Heart right ventricle (tissue), 16 donors: Measurements from ENCODE around the gene PLEKHA5. TPM values are rescaled to one million over a fixed set of nuclear protein-coding genes. Genes with fewer than 3 reads are reported as not detected.

Source experiments
- ATAC-seq, 8 donors: fragments of 200-7000 bp; cut with Tn5 transposase; one replicate each; pipeline ENCODE4 v1.9.1; 2020; ENCODE audit warnings: mild to moderate bottlenecking in 8 of 8, moderate library complexity in 8 of 8, moderate number of reproducible peaks in 1 of 8
- DNase-seq, 2 donors: peaks; one replicate each; pipeline ENCODE4 v3.0.0-alpha.2; 2020
- H3K27ac ChIP-seq, 10 donors: fragments of 200-600 bp; sonication (generic) in 2 of 10; one replicate each; pipeline versions ENCODE4 v1.5.0 to v1.8.0; 2020 to 2022; ENCODE audit warnings: mild to moderate bottlenecking in 3 of 10
- H3K27me3 ChIP-seq, 7 donors: fragments of 200-600 bp; one replicate each; pipeline ENCODE4 v1.8.0; 2021 to 2022; ENCODE audit warnings: mild to moderate bottlenecking in 2 of 7
- H3K36me3 ChIP-seq, 9 donors: fragments of 200-600 bp; sonication (generic) in 1 of 9; one replicate each; pipeline versions ENCODE4 v1.5.0 to v1.8.0; 2020 to 2022; ENCODE audit warnings: mild to moderate bottlenecking in 2 of 9
- H3K4me1 ChIP-seq, 9 donors: fragments of 200-600 bp; sonication (generic) in 1 of 9; one replicate each; pipeline versions ENCODE4 v1.5.0 to v1.8.0; 2020 to 2022; ENCODE audit warnings: mild to moderate bottlenecking in 4 of 9
- H3K4me3 ChIP-seq, 10 donors: fragments of 200-600 bp; sonication (generic) in 2 of 10; one replicate each; pipeline versions ENCODE4 v1.5.0 to v1.8.0; 2020 to 2022; ENCODE audit warnings: mild to moderate bottlenecking in 7 of 10, moderate library complexity in 2 of 10
- H3K9me3 ChIP-seq, 11 donors: fragments of 200-600 bp in 10 of 11; sonication (generic) in 2 of 11; one replicate each; pipeline versions ENCODE4 v1.5.0 to v1.8.0; 2013 to 2022; ENCODE audit warnings: mild to moderate bottlenecking in 2 of 11, control low read depth in 1 of 11, moderate library complexity in 1 of 11
- WGBS, 2 donors: extraction: QIAGEN DNeasy Blood & Tissue Kit; methylation state at CpG; one replicate each; pipeline ENCODE4 v1.1.7; 2013; ENCODE audit warnings: inconsistent platforms in 1 of 2; 5-methylcytosine and 5-hydroxymethylcytosine counted together
- intact Hi-C, 10 donors: fragments of 100-400 bp; cut with DNase I; formaldehyde crosslinking; loops; one replicate each; pipeline versions ENCODE4 v1.11.1 to v1.14.2; 2022
- polyA plus RNA-seq, 2 donors: library from polyadenylated mRNA; stranded (reverse); fragments of 200-250 nt; gene quantifications; one replicate each; pipeline ENCODE4 v1.2.3, GENCODE V29; 2013
- total RNA-seq, 10 donors: library from RNA; stranded (reverse); fragmentation: NEBNext Ultra II Directional in 3 of 10; extraction: Animal tissue kit (Norgen Biotek cat#: 25700) in 3 of 10; gene quantifications; one replicate each; pipeline versions ENCODE4 v1.2.1 to v1.2.4, GENCODE V29; 2021 to 2023
- TF ChIP-seq, protein P1 (sequence below), 9 donors: fragments of 200-600 bp; sonication (generic) in 2 of 9; IDR thresholded peaks; one replicate each; pipeline versions ENCODE4 v1.5.0 to v1.8.0; 2021 to 2022; ENCODE audit warnings: antibody characterized with exemption in 9 of 9, mild to moderate bottlenecking in 5 of 9, moderate library complexity in 1 of 9
- donor health status: Arrhythmogenic right ventricular cardiomyopathy.
- donor health status: ischemic (EF 13 %, LVEDD 7.1; RV severe dilation, severe dysfunction).
- donor health status: healthy with polysubstance abuse.
- donor health status: DM: no; HTN: yes; CAD: no.
- donor health status: DM: no; HTN: no; CAD: no.
- donor health status: ischemic (EF 25% LVEDD 6.9; RV normal size, moderate dysfunction).
- donor health status: ischemic (EF 25% LVEDD 5.7; RV mildly dilated, moderate dysfunction).
- donor health status: healthy.
- donor health status: DM: yes; HTN: yes; CAD: no.
- donor health status: Ischemic cardiomyopathy.
- donor health status: ischemic (EF 35%, LVEDD 5.7; RV mildly dilated, moderate dysfunction).
- donor health status: nonischemic (EF 11% LVEDD 7.7; RV severe dilation, severe dysfunction).
- donor health status: DM: yes; HTN: yes; CAD: no.
- donor health status: PGD.
- donor health status: ischemic (EF 29% LVEDD 5.4; RV normal size, mild dysfunction).
- donor health status: nonischemic (EF 23%, LVEDD 6.1; RV moderate dilation, normal function).

Gene PLEKHA5
- total and polyA plus RNA-seq, 12 donors: 11.8 to 77.1 (median 61.8) TPM

DNA sequence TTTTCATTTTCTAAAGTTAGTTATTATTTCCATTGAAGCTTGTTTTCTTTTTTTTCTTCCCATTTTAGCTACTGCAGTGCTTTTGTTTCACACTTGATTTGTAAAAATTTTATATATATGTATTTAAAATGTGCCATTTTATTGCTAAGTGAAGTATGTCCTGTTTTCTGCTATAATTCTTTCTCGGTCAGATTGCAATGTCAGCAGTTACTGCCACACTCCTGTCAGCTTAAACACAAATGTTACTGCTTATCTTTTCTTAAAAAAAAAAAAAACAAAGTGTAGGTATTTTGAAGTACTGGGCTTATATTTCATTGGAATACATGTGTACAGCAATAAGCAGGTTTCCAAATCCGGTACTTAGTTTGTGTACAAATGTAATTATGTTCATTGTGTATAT, 246.4 kb downstream of the PLEKHA5 start:
- Histone ChIP-seq H3K4me3 (no peak overlapping the region), H3K9me3 (no peaks in the 10 kb centered on the region), H3K27me3 (no peaks in the 10 kb centered on the region), H3K27ac (no peak overlapping the region), H3K4me1 (no peaks in the 10 kb centered on the region), H3K36me3 (peaks cover 0 to 93% (median 18%) of the 10 kb centered on the region in 9 donors)
- TF ChIP-seq, protein P1, sequence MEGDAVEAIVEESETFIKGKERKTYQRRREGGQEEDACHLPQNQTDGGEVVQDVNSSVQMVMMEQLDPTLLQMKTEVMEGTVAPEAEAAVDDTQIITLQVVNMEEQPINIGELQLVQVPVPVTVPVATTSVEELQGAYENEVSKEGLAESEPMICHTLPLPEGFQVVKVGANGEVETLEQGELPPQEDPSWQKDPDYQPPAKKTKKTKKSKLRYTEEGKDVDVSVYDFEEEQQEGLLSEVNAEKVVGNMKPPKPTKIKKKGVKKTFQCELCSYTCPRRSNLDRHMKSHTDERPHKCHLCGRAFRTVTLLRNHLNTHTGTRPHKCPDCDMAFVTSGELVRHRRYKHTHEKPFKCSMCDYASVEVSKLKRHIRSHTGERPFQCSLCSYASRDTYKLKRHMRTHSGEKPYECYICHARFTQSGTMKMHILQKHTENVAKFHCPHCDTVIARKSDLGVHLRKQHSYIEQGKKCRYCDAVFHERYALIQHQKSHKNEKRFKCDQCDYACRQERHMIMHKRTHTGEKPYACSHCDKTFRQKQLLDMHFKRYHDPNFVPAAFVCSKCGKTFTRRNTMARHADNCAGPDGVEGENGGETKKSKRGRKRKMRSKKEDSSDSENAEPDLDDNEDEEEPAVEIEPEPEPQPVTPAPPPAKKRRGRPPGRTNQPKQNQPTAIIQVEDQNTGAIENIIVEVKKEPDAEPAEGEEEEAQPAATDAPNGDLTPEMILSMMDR (IDR thresholded peaks at IDR 0.05): no peak
- ATAC-seq: no peak
- intact Hi-C loops: no loop called here
- 84 to 88% methylated on average over 2 of the region's 2 CpGs for WGBS, 2 donors
- DNase-seq: no peak

GRCh38 chr12:19376691-19377090, 247.2 kb downstream of the PLEKHA5 start:
- no peak overlapping the region for H3K4me3 ChIP-seq
- no peak overlapping the region for H3K27ac ChIP-seq
- WGBS, 2 donors: 91 to 95% methylated on average over 5 of the region's 5 CpGs
- TF ChIP-seq, protein P1 (IDR thresholded peaks at IDR 0.05): no peak
- H3K27me3 ChIP-seq: no peaks in the 10 kb centered on the region
- no peaks in the 10 kb centered on the region for H3K9me3 ChIP-seq
- H3K4me1 ChIP-seq: peaks cover 0 to 4% (median 0%) of the 10 kb centered on the region in 9 donors
- no peak for DNase-seq
- intact Hi-C loops: no loop called here
- peaks cover 0 to 90% (median 11%) of the 10 kb centered on the region in 9 donors for H3K36me3 ChIP-seq
- no peak for ATAC-seq

DNA sequence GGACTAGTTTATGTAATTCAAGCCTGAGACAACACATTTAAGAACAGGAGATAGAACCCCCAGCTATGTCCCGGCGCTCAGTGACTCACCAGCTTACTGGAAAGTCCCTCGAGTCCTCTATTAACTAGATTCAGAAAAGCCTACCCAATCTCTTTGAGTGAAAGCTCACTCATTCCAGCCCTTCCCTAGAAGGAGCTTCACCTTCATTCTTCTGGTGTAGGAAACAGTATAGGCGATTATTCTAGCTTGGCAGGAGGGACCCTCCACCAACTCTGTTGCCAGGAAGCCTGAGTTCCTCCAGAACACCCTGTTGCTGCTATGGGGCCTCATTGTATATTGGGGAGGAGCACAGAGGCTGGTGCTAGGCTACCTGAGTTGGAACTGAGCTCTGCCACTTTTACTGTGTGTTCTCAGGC, 252.6 kb downstream of the PLEKHA5 start:
- WGBS, 2 donors: 58 to 61% methylated on average over 4 of the region's 4 CpGs
- intact Hi-C loops: loop anchor here in 2 of 10 donors (5.0 to 10.0 kb wide), 2 partner anchors 115 to 263 kb away; no protein-coding TSS in a partner anchor
- TF ChIP-seq, protein P1 (IDR thresholded peaks at IDR 0.05): no peak
- Histone ChIP-seq H3K4me1 (peaks cover 0 to 11% (median 0%) of the 10 kb centered on the region in 9 donors), H3K9me3 (no peaks in the 10 kb centered on the region), H3K4me3 (no peak overlapping the region), H3K36me3 (peaks cover 0 to 39% (median 11%) of the 10 kb centered on the region in 9 donors), H3K27me3 (no peaks in the 10 kb centered on the region), H3K27ac (no peak overlapping the region)
- DNase-seq (no peak), ATAC-seq (peak in 3 of 8 donors; percentile 26 to 51 (median 38))

DNA sequence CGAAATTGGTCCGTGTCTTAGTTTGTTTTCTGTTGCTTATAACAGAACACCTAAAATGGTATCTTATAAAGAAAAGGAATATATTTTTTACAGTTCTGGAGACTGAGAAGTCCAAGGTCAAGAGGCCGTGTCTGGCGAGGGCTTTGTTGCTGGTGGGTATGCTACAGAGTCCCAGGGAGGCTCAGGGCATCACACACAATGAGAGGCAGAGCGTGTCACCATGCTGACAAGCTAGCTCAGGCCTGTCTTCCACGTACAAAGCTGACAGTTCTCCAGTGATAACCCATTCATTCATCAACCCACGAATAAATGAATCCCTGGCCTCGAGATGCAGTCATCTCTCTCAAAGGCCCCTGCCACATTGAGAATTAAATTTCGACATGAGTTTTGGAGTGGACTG, 253.0 kb downstream of the PLEKHA5 start:
- intact Hi-C loops: loop anchor here in 2 of 10 donors (5.0 to 10.0 kb wide), 2 partner anchors 115 to 262 kb away; no protein-coding TSS in a partner anchor
- no peak overlapping the region for H3K27ac ChIP-seq

More for the DNA sequence above, 253.0 kb downstream of the PLEKHA5 start:
- DNase-seq (no peak), ATAC-seq (peak in 1 of 8 donors; percentile 45)
- Histone ChIP-seq H3K36me3 (peaks cover 0 to 34% (median 11%) of the 10 kb centered on the region in 9 donors), H3K9me3 (no peaks in the 10 kb centered on the region), H3K4me3 (no peak overlapping the region), H3K4me1 (peaks cover 0 to 11% (median 0%) of the 10 kb centered on the region in 9 donors), H3K27me3 (no peaks in the 10 kb centered on the region)
- TF ChIP-seq, protein P1 (IDR thresholded peaks at IDR 0.05): no peak
- 93% methylated on average over 9 of the region's 9 CpGs for WGBS, 2 donors
